Neural progenitor cell (in vitro differentiated cells): ENCODE results near the gene AGPS. TPM values are rescaled to one million over a fixed set of nuclear protein-coding genes. Genes with fewer than 3 reads are reported as not detected.

Experiments
- DNase-seq: peaks from one replicate; pipeline ENCODE4 v3.0.0-alpha.2; 2016; ENCODE audit warnings: low spot score
- H2AFZ ChIP-seq: fragments of 200-600 bp; sonication (generic); replicated peaks from 2 replicates; pipeline ENCODE4 v1.6.1; 2016; ENCODE audit warnings: antibody characterized with exemption
- H3F3A ChIP-seq: fragments of 200-600 bp; sonication (generic); 2 replicates; pipeline ENCODE4 v1.6.1; 2016; ENCODE audit warnings: antibody characterized with exemption, low read depth
- H3K27ac ChIP-seq: fragments of 200-600 bp; sonication (generic); 2 replicates; pipeline ENCODE4 v1.5.1; 2016; ENCODE audit warnings: mild to moderate bottlenecking
- H3K27me3 ChIP-seq: fragments of 200-600 bp; sonication (generic); 2 replicates; pipeline ENCODE4 v1.6.1; 2016; ENCODE audit warnings: mild to moderate bottlenecking, moderate library complexity
- H3K36me3 ChIP-seq: fragments of 200-600 bp; sonication (generic); 2 replicates; pipeline ENCODE4 v1.5.1; 2016
- H3K4me1 ChIP-seq: fragments of 200-600 bp; sonication (generic); 2 replicates; pipeline ENCODE4 v1.6.1; 2016; ENCODE audit warnings: mixed run types
- H3K4me2 ChIP-seq: fragments of 200-600 bp; sonication (generic); 2 replicates; pipeline ENCODE4 v1.6.1; 2016
- H3K4me3 ChIP-seq: fragments of 200-600 bp; sonication (generic); 2 replicates; pipeline ENCODE4 v1.5.1; 2016
- H3K79me2 ChIP-seq: fragments of 200-600 bp; sonication (generic); 2 replicates; pipeline ENCODE4 v1.6.1; 2016; ENCODE audit warnings: low read depth
- H3K9ac ChIP-seq: fragments of 200-600 bp; sonication (generic); 2 replicates; pipeline ENCODE4 v1.6.1; 2016
- H3K9me3 ChIP-seq: fragments of 200-600 bp; sonication (generic); 2 replicates; pipeline ENCODE4 v1.5.1; 2016; ENCODE audit warnings: low read depth
- H4K20me1 ChIP-seq: fragments of 200-600 bp; sonication (generic); 2 replicates; pipeline ENCODE4 v1.6.1; 2016; ENCODE audit warnings: low read depth
- H3K27ac Mint-ChIP-seq: 3 replicates; pipeline ENCODE4 v1.8.0; 2021; ENCODE audit warnings: mixed read lengths
- H3K27me3 Mint-ChIP-seq: 2 replicates; pipeline ENCODE4 v1.8.0; 2022; ENCODE audit warnings: low read depth, mild to moderate bottlenecking, inconsistent platforms, moderate library complexity, mixed read lengths; ENCODE audit not compliant: insufficient read depth
- H3K36me3 Mint-ChIP-seq: 3 replicates; pipeline ENCODE4 v1.8.0; 2021; ENCODE audit warnings: mixed read lengths
- H3K4me1 Mint-ChIP-seq: 3 replicates; pipeline ENCODE4 v1.8.0; 2021; ENCODE audit warnings: mixed read lengths
- H3K4me3 Mint-ChIP-seq: 3 replicates; pipeline ENCODE4 v1.8.0; 2021; ENCODE audit warnings: mild to moderate bottlenecking, moderate library complexity, mixed read lengths
- H3K9me3 Mint-ChIP-seq: 3 replicates; pipeline ENCODE4 v1.8.0; 2020; ENCODE audit warnings: mixed read lengths
- EZH2 ChIP-seq: fragments of 200-600 bp; sonication (generic); IDR thresholded peaks from 2 replicates; pipeline ENCODE4 v1.6.1; 2017; ENCODE audit warnings: antibody characterized with exemption, mild to moderate bottlenecking, moderate library complexity
- EZH2phosphoT487 ChIP-seq: fragments of 200-600 bp; sonication (generic); IDR thresholded peaks from 2 replicates; pipeline ENCODE4 v1.6.1; 2017; ENCODE audit warnings: antibody characterized with exemption
- total RNA-seq: library from RNA; depleted of rRNA; stranded (reverse); fragments of >200 nt; gene quantifications from 2 replicates; pipeline ENCODE4 v1.2.3, GENCODE V29; 2015; ENCODE audit warnings: low replicate concordance
- TF ChIP-seq, protein P1 (sequence below): fragments of 200-600 bp; sonication (generic); IDR thresholded peaks from 2 replicates; pipeline ENCODE4 v1.5.1; 2017; ENCODE audit warnings: antibody characterized with exemption, mild to moderate bottlenecking

Gene AGPS
- total RNA-seq, 1 donor from 2014 or later: 63.5 TPM

DNA sequence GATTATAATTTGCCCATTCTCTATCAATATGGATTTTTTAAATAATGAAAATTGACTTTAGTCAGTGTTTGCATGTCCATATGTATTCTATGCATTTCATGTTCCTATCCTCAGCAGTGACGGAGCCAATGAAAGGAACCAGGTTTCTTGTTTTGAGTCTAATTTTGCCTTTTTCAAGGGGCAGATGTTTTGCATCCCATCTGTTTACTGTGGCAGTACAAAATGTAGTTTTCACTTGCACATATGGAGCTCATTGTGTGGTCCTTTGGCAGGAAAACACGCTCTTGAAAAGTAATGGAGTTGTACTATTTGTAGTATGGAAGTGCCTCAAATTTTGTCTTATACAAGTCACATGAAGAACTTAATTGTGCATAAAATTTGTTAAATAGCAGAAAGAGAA lies 127.8 kb downstream of the AGPS start:
- Histone ChIP-seq H3F3A (no peaks in the 10 kb centered on the region), H3K4me3 (no peak overlapping the region), H3K27me3 (no peaks in the 10 kb centered on the region), H3K79me2 (no peaks in the 10 kb centered on the region), H4K20me1 (no peaks in the 10 kb centered on the region), H2AFZ (no peak overlapping the region), H3K9me3 (no peaks in the 10 kb centered on the region), H3K27ac (no peak overlapping the region), H3K4me1 (no peaks in the 10 kb centered on the region), H3K4me2 (no peak overlapping the region), H3K9ac (no peak overlapping the region), H3K36me3 (no peaks in the 10 kb centered on the region)
- Mint-ChIP-seq H3K4me3 (no peak overlapping the region), H3K27ac (no peak overlapping the region), H3K9me3 (no peaks in the 10 kb centered on the region), H3K4me1 (no peaks in the 10 kb centered on the region), H3K27me3 (peaks cover 3% of the 10 kb centered on the region), H3K36me3 (peaks cover 4% of the 10 kb centered on the region)
- DNase-seq: no peak
- TF ChIP-seq EZH2: no peak
- TF ChIP-seq, protein P1, sequence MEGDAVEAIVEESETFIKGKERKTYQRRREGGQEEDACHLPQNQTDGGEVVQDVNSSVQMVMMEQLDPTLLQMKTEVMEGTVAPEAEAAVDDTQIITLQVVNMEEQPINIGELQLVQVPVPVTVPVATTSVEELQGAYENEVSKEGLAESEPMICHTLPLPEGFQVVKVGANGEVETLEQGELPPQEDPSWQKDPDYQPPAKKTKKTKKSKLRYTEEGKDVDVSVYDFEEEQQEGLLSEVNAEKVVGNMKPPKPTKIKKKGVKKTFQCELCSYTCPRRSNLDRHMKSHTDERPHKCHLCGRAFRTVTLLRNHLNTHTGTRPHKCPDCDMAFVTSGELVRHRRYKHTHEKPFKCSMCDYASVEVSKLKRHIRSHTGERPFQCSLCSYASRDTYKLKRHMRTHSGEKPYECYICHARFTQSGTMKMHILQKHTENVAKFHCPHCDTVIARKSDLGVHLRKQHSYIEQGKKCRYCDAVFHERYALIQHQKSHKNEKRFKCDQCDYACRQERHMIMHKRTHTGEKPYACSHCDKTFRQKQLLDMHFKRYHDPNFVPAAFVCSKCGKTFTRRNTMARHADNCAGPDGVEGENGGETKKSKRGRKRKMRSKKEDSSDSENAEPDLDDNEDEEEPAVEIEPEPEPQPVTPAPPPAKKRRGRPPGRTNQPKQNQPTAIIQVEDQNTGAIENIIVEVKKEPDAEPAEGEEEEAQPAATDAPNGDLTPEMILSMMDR: no peak
- TF ChIP-seq EZH2phosphoT487: no peak

DNA sequence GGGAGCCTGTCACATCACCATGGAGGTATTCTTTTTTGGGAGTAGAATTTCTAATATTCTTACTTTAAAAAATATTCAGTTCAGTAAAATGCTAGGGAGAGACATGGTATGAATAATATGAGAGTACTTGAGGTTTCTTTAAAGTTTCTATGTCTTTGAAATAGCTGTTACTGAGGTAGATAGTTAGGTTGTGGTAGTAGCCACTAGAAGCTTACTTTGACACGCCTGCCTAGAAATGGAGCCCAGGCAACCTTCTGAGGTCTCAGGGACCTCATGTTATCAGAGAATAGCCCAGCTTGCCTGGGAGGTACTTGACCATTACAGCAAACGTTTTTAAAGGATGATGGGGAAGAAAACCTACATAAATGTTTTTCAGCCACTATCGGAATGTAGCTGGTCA lies 131.2 kb downstream of the AGPS start:
- no peaks in the 10 kb centered on the region for H3K4me1 Mint-ChIP-seq

DNA sequence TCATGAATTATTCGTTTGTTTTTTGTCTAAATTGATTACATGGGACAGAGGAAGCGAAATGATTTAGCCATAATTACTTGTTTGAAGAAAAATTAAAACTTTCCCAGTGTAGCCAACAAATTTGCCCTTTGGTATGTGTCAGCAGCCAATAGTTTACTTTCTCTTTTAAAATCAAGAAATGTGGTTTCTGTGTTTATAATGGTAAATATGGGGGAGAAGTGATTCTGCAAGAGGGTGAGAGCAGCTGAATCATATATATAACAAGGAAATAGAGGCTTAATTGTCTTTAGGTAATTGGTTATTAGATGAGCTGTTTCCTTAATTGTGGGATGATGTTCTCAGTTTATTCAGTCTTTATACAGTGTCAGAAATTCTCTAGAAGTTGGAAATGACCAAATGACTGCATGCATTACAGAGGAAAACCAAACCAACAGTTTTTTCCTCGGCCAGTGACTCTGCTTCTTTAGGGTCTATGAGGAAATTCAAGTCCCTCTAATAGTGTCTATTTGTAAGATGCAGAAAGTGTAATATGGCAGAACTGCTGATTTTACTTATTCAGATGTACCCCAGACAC lies 132.9 kb downstream of the AGPS start:
- no peaks in the 10 kb centered on the region for H3K4me1 ChIP-seq
- TF ChIP-seq EZH2: no peak
- no peak for TF ChIP-seq EZH2phosphoT487
- TF ChIP-seq, protein P1: no peak
- no peaks in the 10 kb centered on the region for H3K4me1 Mint-ChIP-seq
- no peaks in the 10 kb centered on the region for H3K9me3 Mint-ChIP-seq
- no peak for DNase-seq
- H3K27me3 ChIP-seq: no peaks in the 10 kb centered on the region
- H3K27ac ChIP-seq: no peak overlapping the region
- no peaks in the 10 kb centered on the region for H3F3A ChIP-seq
- H3K4me2 ChIP-seq: no peak overlapping the region
- no peak overlapping the region for H3K4me3 ChIP-seq
- H4K20me1 ChIP-seq: no peaks in the 10 kb centered on the region
- H3K36me3 Mint-ChIP-seq: peaks cover 2% of the 10 kb centered on the region
- H3K9ac ChIP-seq: no peak overlapping the region
- H3K4me3 Mint-ChIP-seq: no peak overlapping the region
- H3K9me3 ChIP-seq: no peaks in the 10 kb centered on the region
- H3K27me3 Mint-ChIP-seq: no peaks in the 10 kb centered on the region
- H3K79me2 ChIP-seq: no peaks in the 10 kb centered on the region
- H2AFZ ChIP-seq: no peak overlapping the region
- no peaks in the 10 kb centered on the region for H3K36me3 ChIP-seq
- no peak overlapping the region for H3K27ac Mint-ChIP-seq

More for the DNA sequence above, 131.2 kb downstream of the AGPS start:
- no peak overlapping the region for H3K27ac Mint-ChIP-seq
- H3K9me3 Mint-ChIP-seq: no peaks in the 10 kb centered on the region
- Histone ChIP-seq H2AFZ (no peak overlapping the region), H3K4me1 (no peaks in the 10 kb centered on the region), H3F3A (no peaks in the 10 kb centered on the region), H3K4me3 (no peak overlapping the region), H3K9me3 (no peaks in the 10 kb centered on the region), H3K27me3 (no peaks in the 10 kb centered on the region), H3K4me2 (no peak overlapping the region), H4K20me1 (no peaks in the 10 kb centered on the region), H3K9ac (no peak overlapping the region), H3K36me3 (no peaks in the 10 kb centered on the region), H3K79me2 (no peaks in the 10 kb centered on the region), H3K27ac (no peak overlapping the region)
- DNase-seq: no peak
- TF ChIP-seq, protein P1: no peak
- TF ChIP-seq EZH2 (no peak), EZH2phosphoT487 (no peak)
- peaks cover 4% of the 10 kb centered on the region for H3K36me3 Mint-ChIP-seq
- peaks cover 3% of the 10 kb centered on the region for H3K27me3 Mint-ChIP-seq
- H3K4me3 Mint-ChIP-seq: no peak overlapping the region
